Thyroid gland (tissue), 4 donors: ENCODE measurements around the gene ACBD6. TPM values are rescaled to one million over a fixed set of nuclear protein-coding genes. Genes with fewer than 3 reads are reported as not detected.

ENCODE experiments used
- DNase-seq, 2 donors: peaks; one replicate each; pipeline ENCODE4 v3.0.0-alpha.2; 2019
- H3K27ac ChIP-seq, 3 donors: fragments of 200-600 bp; sonication (generic); 1 replicate in 2 of 3; 2 replicates in 1 of 3; pipeline ENCODE4 v1.5.1; 2016 to 2019; ENCODE audit warnings: mild to moderate bottlenecking in 1 of 3, moderate library complexity in 1 of 3
- H3K27me3 ChIP-seq: fragments of 200-600 bp; sonication (generic); one replicate; pipeline ENCODE4 v1.5.1; 2019
- H3K36me3 ChIP-seq, 2 donors: fragments of 200-600 bp; sonication (generic); one replicate each; pipeline ENCODE4 v1.5.1; 2016 to 2019
- H3K4me1 ChIP-seq, 2 donors: fragments of 200-600 bp; sonication (generic); one replicate each; pipeline ENCODE4 v1.5.1; 2017 to 2019
- H3K4me3 ChIP-seq, 3 donors: fragments of 200-600 bp; sonication (generic); replicated peaks in 1 of 3; 1 replicate in 2 of 3; 2 replicates in 1 of 3; pipeline ENCODE4 v1.5.1; 2016; ENCODE audit warnings: mild to moderate bottlenecking in 1 of 3
- H3K9me3 ChIP-seq: fragments of 200-600 bp; sonication (generic); one replicate; pipeline ENCODE4 v1.5.1; 2017
- POLR2A ChIP-seq, 2 donors: fragments of 450-650 bp; IDR thresholded peaks; one replicate each; pipeline ENCODE4 v1.6.1; 2017; ENCODE audit warnings: antibody characterized with exemption in 2 of 2, mild to moderate bottlenecking in 2 of 2, moderate library complexity in 1 of 2
- WGBS, 2 donors: methylation state at CpG; one replicate each; pipeline ENCODE4 v1.1.5; 2017; 5-methylcytosine and 5-hydroxymethylcytosine counted together
- intact Hi-C: fragments of 100-400 bp; cut with DNase I; formaldehyde crosslinking; loops from one replicate; pipeline ENCODE4 v1.15.1; 2023
- total RNA-seq, 4 donors: library from RNA; depleted of rRNA; stranded (reverse); fragments of >200 nt; gene quantifications; one replicate each; pipeline ENCODE4 v1.2.3, GENCODE V29; 2016
- TF ChIP-seq, protein P1 (sequence below), 6 experiments: fragments of 200-600 bp in 3 of 6; fragments of 450-650 bp in 3 of 6; sonication (generic) in 3 of 6; IDR thresholded peaks; one replicate each; pipeline ENCODE4 v1.5.1; 2016 to 2019; ENCODE audit warnings: antibody characterized with exemption in 6 of 6, mild to moderate bottlenecking in 2 of 6, inconsistent platforms in 1 of 6, moderate library complexity in 1 of 6

ACBD6 gene
- total RNA-seq, 4 donors from 2014 or later: 52.6 to 66.5 (median 57.2) TPM

DNA sequence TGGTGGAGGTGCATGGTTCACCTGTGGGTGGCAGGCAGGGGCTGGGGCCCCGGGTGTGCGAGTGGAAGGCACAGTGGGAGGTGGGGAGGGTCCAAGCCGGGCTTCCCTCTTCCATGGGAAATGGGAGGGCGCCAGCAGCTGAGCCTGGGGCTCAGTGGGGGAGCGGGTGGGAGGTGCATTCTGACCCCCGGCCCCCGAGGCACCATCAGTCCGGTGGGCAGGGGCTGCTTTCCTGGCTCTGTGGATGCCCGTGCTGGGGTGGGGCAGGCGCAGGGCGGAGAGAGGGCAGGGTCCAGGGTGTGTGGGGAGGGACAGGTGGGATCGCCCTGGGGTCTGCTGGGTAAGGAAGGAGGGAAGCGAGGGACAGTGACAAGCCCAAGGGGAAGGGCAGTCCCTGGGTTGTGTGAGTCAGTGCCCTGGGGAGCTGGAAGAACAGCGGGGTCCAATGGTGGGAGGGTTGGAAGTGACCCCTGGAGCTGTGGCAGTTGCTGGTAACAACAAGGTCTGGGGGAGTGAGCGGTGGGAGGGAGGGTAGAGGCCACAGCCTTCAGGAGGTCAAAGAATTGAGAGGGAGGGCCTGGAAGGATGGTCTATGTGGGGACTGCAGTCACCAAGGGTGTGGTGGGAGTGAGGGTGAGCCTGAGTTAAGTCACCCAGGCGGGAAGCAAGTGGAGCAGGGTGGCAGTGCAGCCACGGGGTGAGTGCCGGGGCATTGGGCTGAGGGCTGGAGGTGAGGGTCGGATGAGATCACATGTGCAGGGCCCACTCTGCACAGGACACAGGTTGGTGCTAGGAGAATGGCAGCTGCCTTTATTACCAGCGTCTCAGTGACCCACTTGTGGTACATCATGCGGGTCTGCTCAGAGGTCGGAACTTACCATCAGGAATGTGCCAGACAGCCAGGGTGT is 242.7 kb downstream of the ACBD6 start:
- Histone ChIP-seq H3K4me1 (no peaks in the 10 kb centered on the region), H3K27ac (no peak overlapping the region), H3K9me3 (no peaks in the 10 kb centered on the region), H3K4me3 (no peak overlapping the region), H3K36me3 (no peaks in the 10 kb centered on the region), H3K27me3 (peaks cover 6% of the 10 kb centered on the region)
- intact Hi-C loops: loop anchor here (10.0 kb wide), 1 partner anchor 215 kb away; no protein-coding TSS in a partner anchor
- no peak for DNase-seq
- WGBS, 2 donors: 74 to 81% methylated on average over 19 to 22 of the region's 22 CpGs
- TF ChIP-seq, protein P1, sequence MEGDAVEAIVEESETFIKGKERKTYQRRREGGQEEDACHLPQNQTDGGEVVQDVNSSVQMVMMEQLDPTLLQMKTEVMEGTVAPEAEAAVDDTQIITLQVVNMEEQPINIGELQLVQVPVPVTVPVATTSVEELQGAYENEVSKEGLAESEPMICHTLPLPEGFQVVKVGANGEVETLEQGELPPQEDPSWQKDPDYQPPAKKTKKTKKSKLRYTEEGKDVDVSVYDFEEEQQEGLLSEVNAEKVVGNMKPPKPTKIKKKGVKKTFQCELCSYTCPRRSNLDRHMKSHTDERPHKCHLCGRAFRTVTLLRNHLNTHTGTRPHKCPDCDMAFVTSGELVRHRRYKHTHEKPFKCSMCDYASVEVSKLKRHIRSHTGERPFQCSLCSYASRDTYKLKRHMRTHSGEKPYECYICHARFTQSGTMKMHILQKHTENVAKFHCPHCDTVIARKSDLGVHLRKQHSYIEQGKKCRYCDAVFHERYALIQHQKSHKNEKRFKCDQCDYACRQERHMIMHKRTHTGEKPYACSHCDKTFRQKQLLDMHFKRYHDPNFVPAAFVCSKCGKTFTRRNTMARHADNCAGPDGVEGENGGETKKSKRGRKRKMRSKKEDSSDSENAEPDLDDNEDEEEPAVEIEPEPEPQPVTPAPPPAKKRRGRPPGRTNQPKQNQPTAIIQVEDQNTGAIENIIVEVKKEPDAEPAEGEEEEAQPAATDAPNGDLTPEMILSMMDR (IDR thresholded peaks at IDR 0.05): no peak
- TF ChIP-seq POLR2A (IDR thresholded peaks at IDR 0.05): no peak

DNA sequence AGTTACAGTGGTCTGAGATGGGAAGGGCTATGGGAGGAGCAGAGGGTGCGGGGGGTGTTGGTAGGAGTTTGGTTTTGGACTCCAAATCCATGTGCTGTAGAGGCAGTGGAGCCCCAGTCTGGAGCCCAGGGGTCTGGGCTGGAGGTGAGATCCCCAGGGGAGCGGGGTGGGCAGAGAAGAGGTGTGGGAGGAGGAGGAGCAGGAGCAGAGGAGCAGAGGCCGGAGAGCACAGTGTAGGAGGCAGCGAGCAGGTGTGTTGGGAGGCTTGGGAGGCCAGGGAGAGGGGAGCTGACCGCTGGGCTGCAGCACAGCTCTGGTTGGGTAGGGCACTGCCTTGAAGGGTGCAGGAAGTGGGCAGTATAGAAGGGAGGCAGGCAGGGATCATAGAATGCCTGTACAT is 243.4 kb downstream of the ACBD6 start:
- TF ChIP-seq, protein P1 (IDR thresholded peaks at IDR 0.05): no peak
- no peak for TF ChIP-seq POLR2A (IDR thresholded peaks at IDR 0.05)
- Histone ChIP-seq H3K27me3 (peaks cover 6% of the 10 kb centered on the region), H3K27ac (no peak overlapping the region), H3K9me3 (no peaks in the 10 kb centered on the region), H3K4me1 (no peaks in the 10 kb centered on the region), H3K4me3 (no peak overlapping the region), H3K36me3 (no peaks in the 10 kb centered on the region)
- intact Hi-C loops: loop anchor here (10.0 kb wide), 1 partner anchor 216 kb away; no protein-coding TSS in a partner anchor
- DNase-seq: no peak
- 59 to 70% methylated on average over 5 of the region's 5 CpGs for WGBS, 2 donors

DNA sequence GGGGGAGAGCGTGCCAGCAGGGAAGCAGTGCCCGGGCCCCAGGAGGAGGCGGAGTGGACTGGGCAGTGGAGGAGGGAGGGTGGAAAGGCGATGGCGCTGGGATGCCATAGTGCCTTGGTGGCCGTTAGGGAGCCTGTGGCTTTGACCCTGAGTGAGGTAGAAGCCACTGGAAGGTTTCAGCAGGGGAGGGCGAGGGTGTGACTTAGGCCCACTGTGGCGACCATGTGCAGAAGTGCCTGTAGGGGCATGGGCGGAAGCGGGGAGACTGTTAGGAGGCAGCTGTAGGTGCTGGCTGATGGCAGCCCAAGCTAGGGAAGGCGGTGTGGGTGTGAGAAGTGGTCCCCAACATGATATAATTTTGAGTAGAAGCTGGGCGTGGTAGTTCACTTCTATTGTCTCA is 244.1 kb downstream of the ACBD6 start:
- DNase-seq: no peak
- Histone ChIP-seq H3K36me3 (no peaks in the 10 kb centered on the region), H3K9me3 (no peaks in the 10 kb centered on the region), H3K4me3 (no peak overlapping the region), H3K27me3 (peaks cover 6% of the 10 kb centered on the region), H3K27ac (no peak overlapping the region), H3K4me1 (no peaks in the 10 kb centered on the region)
- TF ChIP-seq POLR2A (IDR thresholded peaks at IDR 0.05): no peak
- TF ChIP-seq, protein P1 (IDR thresholded peaks at IDR 0.05): no peak
- intact Hi-C loops: loop anchor here (10.0 kb wide), 1 partner anchor 217 kb away; no protein-coding TSS in a partner anchor
- 82 to 86% methylated on average over 12 of the region's 12 CpGs for WGBS, 2 donors

DNA sequence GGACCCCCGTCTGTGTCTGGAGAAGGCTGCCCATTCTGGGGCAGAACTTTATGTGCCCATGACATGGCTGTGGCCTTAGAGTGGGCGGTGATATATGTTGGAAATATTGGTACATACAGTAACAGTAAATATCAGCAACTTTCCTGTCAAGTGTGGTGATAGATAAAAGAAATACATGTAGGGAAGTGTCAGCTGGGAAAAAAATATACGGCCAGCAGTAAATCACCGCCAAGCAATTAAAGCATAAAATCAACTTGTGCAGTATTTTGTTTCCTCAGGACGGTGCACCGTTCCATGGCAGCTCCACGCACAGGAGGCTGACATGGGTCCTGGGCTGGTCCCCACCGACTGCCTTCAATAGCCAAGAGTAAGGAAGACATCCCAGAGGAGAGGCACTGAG is 244.9 kb downstream of the ACBD6 start:
- no peak for DNase-seq
- peaks cover 3% of the 10 kb centered on the region for H3K27me3 ChIP-seq
- intact Hi-C loops: loop anchor here (10.0 kb wide), 1 partner anchor 217 kb away; no protein-coding TSS in a partner anchor
- no peak for TF ChIP-seq POLR2A (IDR thresholded peaks at IDR 0.05)
- TF ChIP-seq, protein P1 (IDR thresholded peaks at IDR 0.05): no peak
- no peak overlapping the region for H3K4me3 ChIP-seq
- H3K27ac ChIP-seq: no peak overlapping the region
- no peaks in the 10 kb centered on the region for H3K4me1 ChIP-seq
- H3K36me3 ChIP-seq: no peaks in the 10 kb centered on the region
- H3K9me3 ChIP-seq: no peaks in the 10 kb centered on the region
- WGBS, 2 donors: 82 to 85% methylated on average over 8 of the region's 8 CpGs

DNA sequence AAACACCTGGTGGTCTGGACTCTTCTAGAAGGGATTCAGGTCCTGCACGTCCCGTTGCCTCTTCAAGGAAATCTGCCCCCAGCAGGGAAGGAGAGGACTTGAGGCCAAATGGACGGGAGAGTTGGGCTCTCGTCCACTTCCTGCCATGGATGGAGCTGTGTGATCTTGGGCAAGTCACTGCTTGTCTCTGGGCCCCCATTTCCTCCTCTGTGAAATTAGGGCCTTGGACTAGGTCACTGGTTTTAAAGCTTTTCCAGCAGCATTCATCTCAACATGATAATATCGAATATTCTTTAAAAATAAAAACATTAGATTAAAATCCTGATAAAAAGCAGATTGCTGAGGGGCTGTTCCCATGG is 245.4 kb downstream of the ACBD6 start:
- peaks cover 3% of the 10 kb centered on the region for H3K27me3 ChIP-seq
- no peaks in the 10 kb centered on the region for H3K9me3 ChIP-seq
- H3K27ac ChIP-seq: no peak overlapping the region
- 63 to 70% methylated on average over 5 of the region's 5 CpGs for WGBS, 2 donors
- H3K4me1 ChIP-seq: no peaks in the 10 kb centered on the region
- intact Hi-C loops: loop anchor here (10.0 kb wide), 1 partner anchor 218 kb away; no protein-coding TSS in a partner anchor
- no peak for DNase-seq
- TF ChIP-seq POLR2A (IDR thresholded peaks at IDR 0.05): no peak
- TF ChIP-seq, protein P1 (IDR thresholded peaks at IDR 0.05): no peak
- no peak overlapping the region for H3K4me3 ChIP-seq
- no peaks in the 10 kb centered on the region for H3K36me3 ChIP-seq
